Stimulated activated CD8-positive, alpha-beta memory T cell treated with anti-CD3 and anti-CD28 coated beads, Interleukin-12 subunit alpha, Interleukin-12 subunit beta, amount 100 ng/mL, for 24 hours (primary cell): Measurements from ENCODE around the gene ROBO1.

ENCODE experiments used
- DNase-seq: peaks from one replicate; pipeline ENCODE4 v3.0.0-alpha.2; 2020; ENCODE audit errors: extremely low read depth

The ROBO1 gene

GRCh38 chr3:78978037-78978436, 789.8 kb downstream of the ROBO1 start:
- DNase-seq: no peak

- DNase-seq: no peak
Observed at GRCh38 chr3:78977073-78977472, 790.7 kb downstream of the ROBO1 start.

- DNase-seq: no peak
Observed at GRCh38 chr3:78976200-78976599, 791.6 kb downstream of the ROBO1 start.

- DNase-seq: no peak
Observed at GRCh38 chr3:78974181-78974790, 793.5 kb downstream of the ROBO1 start.

- no peak for DNase-seq
Observed at GRCh38 chr3:78972617-78973301, 795.0 kb downstream of the ROBO1 start.

- no peak for DNase-seq
Observed at GRCh38 chr3:78970656-78971055, 797.1 kb downstream of the ROBO1 start.

GRCh38 chr3:78969483-78969882, 798.3 kb downstream of the ROBO1 start:
- DNase-seq: no peak

GRCh38 chr3:78967061-78967460, 800.7 kb downstream of the ROBO1 start:
- DNase-seq: no peak

GRCh38 chr3:78963771-78964170, 804.0 kb downstream of the ROBO1 start:
- no peak for DNase-seq

- DNase-seq: no peak
Observed at GRCh38 chr3:78957456-78957855, 810.3 kb downstream of the ROBO1 start.

- no peak for DNase-seq
Observed at GRCh38 chr3:78951342-78951945, 816.4 kb downstream of the ROBO1 start.

- no peak for DNase-seq
Observed at GRCh38 chr3:78941587-78941986, 826.2 kb downstream of the ROBO1 start.

GRCh38 chr3:78940626-78941025, 827.2 kb downstream of the ROBO1 start:
- DNase-seq: no peak

GRCh38 chr3:78940128-78940527, 827.7 kb downstream of the ROBO1 start:
- no peak for DNase-seq

- DNase-seq: no peak
Observed at GRCh38 chr3:78937475-78937874, 830.3 kb downstream of the ROBO1 start.

- no peak for DNase-seq
Observed at GRCh38 chr3:78927759-78928158, 840.0 kb downstream of the ROBO1 start.

- DNase-seq: no peak
Observed at GRCh38 chr3:78926523-78926922, 841.3 kb downstream of the ROBO1 start.

GRCh38 chr3:78924711-78925110, 843.1 kb downstream of the ROBO1 start:
- DNase-seq: no peak

GRCh38 chr3:78919021-78919755, 848.6 kb downstream of the ROBO1 start:
- DNase-seq: no peak

GRCh38 chr3:78918361-78919020, 849.3 kb downstream of the ROBO1 start:
- DNase-seq: no peak

GRCh38 chr3:78917536-78917935, 850.3 kb downstream of the ROBO1 start:
- no peak for DNase-seq

GRCh38 chr3:78913711-78914110, 854.1 kb downstream of the ROBO1 start:
- no peak for DNase-seq
